ENCODE measurements around the gene GPER1. TPM values are rescaled to one million over a fixed set of nuclear protein-coding genes. Genes with fewer than 3 reads are reported as not detected.

Gene GPER1
- total RNA-seq, 4 donors from 2014 or later: 7.1 to 20.2 (median 7.8) TPM

DNA sequence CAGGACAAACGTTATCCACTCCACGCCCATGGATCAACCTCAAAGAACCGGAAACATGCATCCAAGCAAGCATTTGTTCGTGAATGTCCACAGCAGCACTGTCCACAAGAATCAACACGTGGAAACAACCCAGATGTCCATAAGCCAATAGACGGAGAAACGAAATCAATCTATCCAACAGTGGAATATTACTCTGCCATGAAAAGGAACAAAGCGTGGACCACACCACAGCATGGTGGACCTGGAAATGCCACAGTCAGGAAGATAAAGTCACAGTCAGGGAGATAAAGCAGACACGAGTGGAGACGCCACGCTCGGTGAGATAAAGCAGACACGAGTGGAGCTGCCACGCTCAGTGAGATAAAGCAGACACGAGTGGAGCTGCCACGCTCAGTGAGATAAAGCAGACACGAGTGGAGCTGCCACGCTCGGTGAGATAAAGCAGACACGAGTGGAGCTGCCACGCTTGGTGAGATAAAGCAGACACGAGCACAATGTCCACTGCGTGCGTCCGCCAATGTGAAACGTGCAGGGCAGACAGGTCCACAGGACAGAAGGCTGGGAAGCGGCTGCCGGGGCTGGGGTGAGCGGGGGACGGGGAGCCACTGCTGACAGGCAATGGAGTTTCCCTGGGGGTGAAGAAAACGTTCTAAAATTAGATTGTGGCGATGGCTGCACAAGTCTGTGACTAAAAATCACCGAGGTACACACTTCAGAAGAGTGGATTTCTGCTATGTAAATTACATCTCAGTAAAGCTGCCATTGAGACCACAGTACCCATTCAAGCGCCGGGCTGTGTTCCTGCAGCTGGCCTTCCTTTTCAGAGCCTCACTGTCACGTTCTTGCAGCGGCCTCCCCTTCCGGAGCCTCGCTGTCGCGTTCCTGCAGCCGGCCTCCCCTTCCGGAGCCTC lies 10.6 kb downstream of the GPER1 start:
- ATAC-seq: no peak
- H3K27me3 ChIP-seq: no peaks in the 10 kb centered on the region
- no peak for TF ChIP-seq EP300 (IDR thresholded peaks at IDR 0.05)
- no peaks in the 10 kb centered on the region for H3K9me3 ChIP-seq
- H3K27ac ChIP-seq: no peak overlapping the region
- peaks cover 0 to 24% (median 0%) of the 10 kb centered on the region in 3 donors for H3K4me1 ChIP-seq
- no peak overlapping the region for H3K4me3 ChIP-seq
- WGBS, 2 donors (ENCODE audit: low coverage in 1 of 2): 86 to 88% methylated on average over 26 to 32 of the region's 43 CpGs
- peaks cover 0 to 26% of the 10 kb centered on the region in 2 donors for H3K36me3 ChIP-seq

DNA sequence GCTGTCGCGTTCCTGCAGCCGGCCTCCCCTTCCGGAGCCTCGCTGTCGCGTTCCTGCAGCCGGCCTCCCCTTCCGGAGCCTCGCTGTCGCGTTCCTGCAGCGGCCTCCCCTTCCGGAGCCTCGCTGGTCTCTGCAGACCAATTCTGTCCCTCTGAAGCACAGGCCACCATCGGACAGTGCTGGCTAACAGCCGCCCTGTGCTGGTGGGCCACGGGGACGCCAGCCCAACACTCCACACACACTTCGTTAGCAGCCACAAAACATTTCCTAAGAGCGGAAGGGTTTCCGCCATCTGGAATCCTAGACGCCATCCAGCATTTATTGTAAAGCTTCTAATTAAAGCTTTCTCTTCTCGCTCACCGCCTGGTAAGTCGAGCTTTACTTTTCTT lies 11.2 kb downstream of the GPER1 start:
- Histone ChIP-seq H3K27me3 (no peaks in the 10 kb centered on the region), H3K36me3 (peaks cover 0 to 19% of the 10 kb centered on the region in 2 donors), H3K27ac (no peak overlapping the region), H3K4me3 (no peak overlapping the region), H3K9me3 (no peaks in the 10 kb centered on the region), H3K4me1 (peaks cover 0 to 24% (median 0%) of the 10 kb centered on the region in 3 donors)
- TF ChIP-seq EP300 (IDR thresholded peaks at IDR 0.05): no peak
- no peak for TF ChIP-seq POLR2A (IDR thresholded peaks at IDR 0.05)
- TF ChIP-seq, protein P1, sequence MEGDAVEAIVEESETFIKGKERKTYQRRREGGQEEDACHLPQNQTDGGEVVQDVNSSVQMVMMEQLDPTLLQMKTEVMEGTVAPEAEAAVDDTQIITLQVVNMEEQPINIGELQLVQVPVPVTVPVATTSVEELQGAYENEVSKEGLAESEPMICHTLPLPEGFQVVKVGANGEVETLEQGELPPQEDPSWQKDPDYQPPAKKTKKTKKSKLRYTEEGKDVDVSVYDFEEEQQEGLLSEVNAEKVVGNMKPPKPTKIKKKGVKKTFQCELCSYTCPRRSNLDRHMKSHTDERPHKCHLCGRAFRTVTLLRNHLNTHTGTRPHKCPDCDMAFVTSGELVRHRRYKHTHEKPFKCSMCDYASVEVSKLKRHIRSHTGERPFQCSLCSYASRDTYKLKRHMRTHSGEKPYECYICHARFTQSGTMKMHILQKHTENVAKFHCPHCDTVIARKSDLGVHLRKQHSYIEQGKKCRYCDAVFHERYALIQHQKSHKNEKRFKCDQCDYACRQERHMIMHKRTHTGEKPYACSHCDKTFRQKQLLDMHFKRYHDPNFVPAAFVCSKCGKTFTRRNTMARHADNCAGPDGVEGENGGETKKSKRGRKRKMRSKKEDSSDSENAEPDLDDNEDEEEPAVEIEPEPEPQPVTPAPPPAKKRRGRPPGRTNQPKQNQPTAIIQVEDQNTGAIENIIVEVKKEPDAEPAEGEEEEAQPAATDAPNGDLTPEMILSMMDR (IDR thresholded peaks at IDR 0.05): no peak
- TF ChIP-seq POLR2AphosphoS5 (IDR thresholded peaks at IDR 0.05): no peak
- no peak for ATAC-seq
- 95 to 98% methylated on average over 6 to 8 of the region's 26 CpGs for WGBS, 2 donors (ENCODE audit: low coverage in 1 of 2)

DNA sequence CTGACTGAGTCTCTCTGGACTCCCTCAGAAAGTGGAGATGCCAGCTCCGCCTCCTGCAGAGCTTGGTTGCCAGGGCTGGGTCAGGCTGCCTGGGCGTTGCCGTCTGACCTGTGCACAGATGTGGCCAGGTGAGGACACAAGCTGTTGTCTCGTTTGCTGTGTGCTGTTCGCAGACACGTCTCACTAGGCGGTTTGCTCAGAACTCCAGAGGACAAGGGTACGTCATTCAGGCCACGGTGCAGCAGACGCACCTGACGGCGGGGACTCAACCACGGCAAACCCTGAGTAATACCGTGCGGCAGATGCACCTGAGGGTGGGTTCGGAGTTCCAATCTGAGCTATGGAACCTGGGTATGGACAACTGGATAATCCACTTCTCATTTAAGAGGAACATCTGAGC lies 11.7 kb downstream of the GPER1 start:
- no peak for ATAC-seq
- 100% methylated on average over 1 of the region's 16 CpGs; no CpG with 5 or more reads in 1 of the 2 donors for WGBS, 2 donors (ENCODE audit: low coverage in 1 of 2)
- Histone ChIP-seq H3K27ac (no peak overlapping the region), H3K4me1 (peaks cover 0 to 23% (median 0%) of the 10 kb centered on the region in 3 donors), H3K36me3 (peaks cover 0 to 15% of the 10 kb centered on the region in 2 donors), H3K27me3 (no peaks in the 10 kb centered on the region), H3K4me3 (no peak overlapping the region), H3K9me3 (no peaks in the 10 kb centered on the region)
- TF ChIP-seq, protein P1 (IDR thresholded peaks at IDR 0.05): no peak
- TF ChIP-seq POLR2A (IDR thresholded peaks at IDR 0.05): no peak

DNA sequence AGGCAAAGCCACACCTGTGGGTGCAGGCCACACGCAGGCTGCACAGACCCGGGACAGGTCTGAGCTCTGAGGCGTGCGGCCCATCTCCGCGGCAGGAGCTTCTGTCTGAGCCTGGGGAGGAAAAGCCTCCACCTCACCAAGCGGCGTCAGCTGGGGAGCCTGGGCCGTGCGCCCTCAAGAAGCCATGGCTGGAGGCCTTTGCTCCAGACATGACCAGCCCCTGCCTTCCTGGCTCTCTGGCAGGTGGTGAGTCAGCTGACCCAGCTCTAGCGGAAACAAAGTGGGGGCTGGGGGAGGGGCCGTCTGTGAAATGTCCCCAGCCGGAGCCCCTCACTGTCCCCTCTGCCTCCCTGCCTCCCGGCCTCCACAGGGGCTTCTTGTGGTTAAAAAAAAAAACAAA lies 12.5 kb downstream of the GPER1 start:
- no peak for TF ChIP-seq POLR2AphosphoS5 (IDR thresholded peaks at IDR 0.05)
- no peak for TF ChIP-seq EP300 (IDR thresholded peaks at IDR 0.05)
- TF ChIP-seq POLR2A (IDR thresholded peaks at IDR 0.05): no peak
- TF ChIP-seq, protein P1 (IDR thresholded peaks at IDR 0.05): no peak
- Histone ChIP-seq H3K4me1 (peaks cover 0 to 16% (median 0%) of the 10 kb centered on the region in 3 donors), H3K27ac (no peak overlapping the region), H3K36me3 (peaks cover 0 to 15% of the 10 kb centered on the region in 2 donors), H3K4me3 (no peak overlapping the region), H3K9me3 (no peaks in the 10 kb centered on the region), H3K27me3 (no peaks in the 10 kb centered on the region)
- no CpG with 5 or more reads among the region's 14 CpGs for WGBS, 2 donors (ENCODE audit: low coverage in 1 of 2)
- no peak for ATAC-seq

DNA sequence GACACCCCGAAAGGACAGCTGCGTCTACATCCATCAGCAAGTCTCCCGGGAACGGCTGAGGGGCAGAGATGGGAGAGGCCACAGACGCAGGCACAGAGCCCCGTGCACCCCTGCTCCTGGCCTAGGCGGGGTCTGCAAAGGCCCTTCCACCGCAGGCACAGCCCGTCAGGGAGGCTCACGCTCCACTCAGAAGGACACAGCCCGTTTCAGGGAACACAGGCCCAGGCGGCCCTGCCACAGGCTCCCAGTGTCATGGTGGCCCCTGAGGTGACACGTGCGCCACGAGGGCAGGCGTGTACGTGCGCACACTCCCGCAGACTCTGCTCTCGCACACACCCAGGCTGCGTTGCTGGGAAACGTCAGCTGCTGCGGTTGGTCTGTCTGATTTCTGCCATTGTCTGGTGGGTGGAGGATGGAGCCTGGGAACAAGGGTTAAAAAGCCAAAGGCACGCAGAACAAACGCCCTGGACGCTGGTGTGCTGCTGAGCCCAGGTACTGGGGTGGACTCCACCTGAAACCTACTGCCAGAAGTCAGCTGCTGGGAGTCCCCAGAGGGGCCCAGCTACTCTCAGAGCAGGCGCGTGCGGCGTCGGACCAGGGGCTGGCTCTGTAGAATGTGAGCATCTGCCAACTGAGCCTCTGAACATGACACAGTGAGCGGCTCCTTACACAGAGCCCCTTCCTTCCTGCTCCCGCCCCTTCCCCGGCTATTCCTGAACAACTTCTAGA lies 13.1 kb downstream of the GPER1 start:
- TF ChIP-seq, protein P1 (IDR thresholded peaks at IDR 0.05): no peak
- no peak for TF ChIP-seq POLR2A (IDR thresholded peaks at IDR 0.05)
- no peak for TF ChIP-seq POLR2AphosphoS5 (IDR thresholded peaks at IDR 0.05)
- TF ChIP-seq EP300 (IDR thresholded peaks at IDR 0.05): no peak
- WGBS, 2 donors (ENCODE audit: low coverage in 1 of 2): no CpG with 5 or more reads among the region's 34 CpGs
- H3K36me3 ChIP-seq: peaks cover 0 to 15% of the 10 kb centered on the region in 2 donors
- no peak for ATAC-seq
- H3K27ac ChIP-seq: no peak overlapping the region
- H3K4me3 ChIP-seq: no peak overlapping the region
- H3K9me3 ChIP-seq: no peaks in the 10 kb centered on the region
- H3K4me1 ChIP-seq: peaks cover 0 to 10% (median 0%) of the 10 kb centered on the region in 3 donors
- no peaks in the 10 kb centered on the region for H3K27me3 ChIP-seq
